Measurements from ENCODE around the gene TMEM134. TPM values are rescaled to one million over a fixed set of nuclear protein-coding genes. Genes with fewer than 3 reads are reported as not detected.
"Not testable (repeated sequence)": the region's sequence is repeated elsewhere in the genome, so short reads cannot be mapped to it uniquely, and the experiment has no call there.

TMEM134 gene
- total RNA-seq, 2 experiments from 2014 or later, result 49.9 to 52.4 TPM

DNA sequence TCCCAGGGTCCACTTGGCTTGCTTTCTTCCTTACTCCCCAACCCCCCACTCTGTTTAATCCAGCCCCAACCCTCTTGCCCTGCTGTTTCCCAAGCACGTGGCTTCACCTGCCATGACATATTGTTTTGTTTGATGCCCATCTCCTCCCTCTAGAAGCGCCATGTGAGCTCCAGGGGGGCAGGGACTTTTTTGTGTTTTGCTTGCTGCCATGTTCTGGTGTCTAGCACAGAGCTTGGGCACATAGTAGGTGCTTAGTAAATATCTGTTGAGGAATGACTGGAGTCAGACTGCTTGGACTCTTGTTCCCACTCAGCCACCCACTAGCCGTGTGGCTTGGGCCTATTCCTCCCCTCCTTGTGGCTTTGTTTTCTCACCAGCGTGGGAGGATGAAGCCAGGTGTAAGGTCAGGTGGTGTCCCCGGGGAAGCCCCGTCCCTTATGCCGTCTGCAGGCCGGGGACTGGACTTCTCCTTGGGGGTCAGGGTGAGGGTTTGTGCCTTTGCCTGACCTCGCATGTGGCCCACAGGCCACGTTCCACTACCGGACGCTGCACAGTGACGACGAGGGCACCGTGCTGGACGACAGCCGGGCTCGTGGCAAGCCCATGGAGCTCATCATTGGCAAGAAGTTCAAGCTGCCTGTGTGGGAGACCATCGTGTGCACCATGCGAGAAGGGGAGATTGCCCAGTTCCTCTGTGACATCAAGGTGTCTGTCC lies 17.6 kb upstream of the TMEM134 start:
- H3K4me3 Mint-ChIP-seq, result peak overlapping the region; percentile 83
- H3K36me3 ChIP-seq (ENCODE audit: insufficient read depth, low read length), result peaks cover 48% of the 10 kb centered on the region
- DNase-seq, result peak in 4 of 14 experiments; percentile 6 to 66 (median 54)
- peaks cover 84% of the 10 kb centered on the region for H3K4me1 ChIP-seq (ENCODE audit: insufficient read depth, low read length)
- H3K9me3 ChIP-seq (ENCODE audit: control insufficient read depth in 1 of 2, insufficient read depth in 1 of 2, low read length in 2 of 2), result no peaks in the 10 kb centered on the region
- H3K27me3 ChIP-seq (ENCODE audit: control insufficient read depth in 1 of 2, insufficient read depth in 2 of 2, low read length in 2 of 2), result no peaks in the 10 kb centered on the region
- no peak overlapping the region for H3K4me3 ChIP-seq (ENCODE audit: low read length)
- H3K27ac ChIP-seq (ENCODE audit: low read depth in 1 of 2, low read length in 2 of 2), result peak overlapping the region; percentile 44 to 58
- peak overlapping the region; percentile 95 for H3K27ac Mint-ChIP-seq
- no peaks in the 10 kb centered on the region for H3K9me3 Mint-ChIP-seq
- CTCF ChIA-PET, result interaction anchor here (1.1 to 1.2 kb wide), 2 partner anchors 80 to 104 kb away, joined by 3 read pairs; no protein-coding TSS in a partner anchor
- H3K4me1 Mint-ChIP-seq (ENCODE audit: low read depth), result peaks cover 71% of the 10 kb centered on the region
- TF ChIP-seq, protein P1, sequence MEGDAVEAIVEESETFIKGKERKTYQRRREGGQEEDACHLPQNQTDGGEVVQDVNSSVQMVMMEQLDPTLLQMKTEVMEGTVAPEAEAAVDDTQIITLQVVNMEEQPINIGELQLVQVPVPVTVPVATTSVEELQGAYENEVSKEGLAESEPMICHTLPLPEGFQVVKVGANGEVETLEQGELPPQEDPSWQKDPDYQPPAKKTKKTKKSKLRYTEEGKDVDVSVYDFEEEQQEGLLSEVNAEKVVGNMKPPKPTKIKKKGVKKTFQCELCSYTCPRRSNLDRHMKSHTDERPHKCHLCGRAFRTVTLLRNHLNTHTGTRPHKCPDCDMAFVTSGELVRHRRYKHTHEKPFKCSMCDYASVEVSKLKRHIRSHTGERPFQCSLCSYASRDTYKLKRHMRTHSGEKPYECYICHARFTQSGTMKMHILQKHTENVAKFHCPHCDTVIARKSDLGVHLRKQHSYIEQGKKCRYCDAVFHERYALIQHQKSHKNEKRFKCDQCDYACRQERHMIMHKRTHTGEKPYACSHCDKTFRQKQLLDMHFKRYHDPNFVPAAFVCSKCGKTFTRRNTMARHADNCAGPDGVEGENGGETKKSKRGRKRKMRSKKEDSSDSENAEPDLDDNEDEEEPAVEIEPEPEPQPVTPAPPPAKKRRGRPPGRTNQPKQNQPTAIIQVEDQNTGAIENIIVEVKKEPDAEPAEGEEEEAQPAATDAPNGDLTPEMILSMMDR (IDR thresholded peaks at IDR 0.05), result no peak
- no peak for ATAC-seq (ENCODE audit: poor library complexity)
- POLR2A ChIA-PET, result interaction anchor here (0.6 to 5.5 kb wide), 12 partner anchors 10 to 135 kb away, joined by 3 to 102 read pairs (median 8); partner anchors contain the start of genes CDK2AP2, PITPNM1, PPP1CA and PTPRCAP
- H3K27me3 Mint-ChIP-seq, result no peaks in the 10 kb centered on the region
- peaks cover 74% of the 10 kb centered on the region for H3K36me3 Mint-ChIP-seq (ENCODE audit: low read depth)
- intact Hi-C loops (cut with DNase I, micrococcal nuclease), result loop anchor here (1.0 to 10.0 kb wide), 2 partner anchors 19 to 202 kb away; partner anchors contain the start of genes ANKRD13D (in 1 of the 2) and PITPNM1 (in 1 of the 2)

DNA sequence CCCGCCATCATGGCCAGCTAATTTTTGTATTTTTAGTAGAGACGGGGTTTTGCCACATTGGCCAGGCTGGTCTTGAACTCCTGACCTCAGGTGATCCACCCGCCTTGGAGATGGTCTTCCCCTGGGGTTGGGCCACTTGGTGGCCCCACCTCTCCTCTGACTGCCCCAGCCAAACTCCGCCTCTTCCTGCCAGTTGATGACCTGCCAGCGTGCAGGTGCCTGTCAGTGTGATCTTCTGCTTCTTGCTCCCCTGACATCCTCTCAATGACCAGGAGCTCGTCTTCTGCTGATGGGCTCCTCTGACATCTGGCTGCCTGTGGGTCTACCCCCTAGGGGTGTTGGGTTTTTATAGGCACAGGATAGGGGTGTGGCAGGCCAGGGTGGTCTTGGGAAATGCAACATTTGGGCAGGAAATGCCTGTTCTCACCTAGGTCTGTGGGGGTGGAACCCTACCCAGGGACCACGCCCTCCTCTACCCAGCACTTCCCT lies 16.9 kb upstream of the TMEM134 start:
- ChIA-PET POLR2A (interaction anchor here (0.6 to 5.5 kb wide), 11 partner anchors 12 to 135 kb away, joined by 3 to 102 read pairs (median 9); partner anchors contain the start of genes CDK2AP2, PITPNM1, PPP1CA and PTPRCAP), CTCF (interaction anchor here (0.6 to 1.4 kb wide), 4 partner anchors 20 to 146 kb away, joined by 3 to 4 read pairs (median 3); partner anchors contain the start of gene PITPNM1)
- Histone ChIP-seq H3K36me3 (ENCODE audit: insufficient read depth, low read length) (peaks cover 40% of the 10 kb centered on the region), H3K27ac (ENCODE audit: low read depth in 1 of 2, low read length in 2 of 2) (peak overlapping the region; percentile 44 to 58), H3K4me1 (ENCODE audit: insufficient read depth, low read length) (peaks cover 84% of the 10 kb centered on the region)
- Mint-ChIP-seq H3K36me3 (ENCODE audit: low read depth) (peaks cover 68% of the 10 kb centered on the region), H3K4me3 (peak overlapping the region; percentile 83), H3K27ac (peak overlapping the region; percentile 95), H3K4me1 (ENCODE audit: low read depth) (peaks cover 71% of the 10 kb centered on the region)
- not testable (repeated sequence) for H3K9me3 ChIP-seq (ENCODE audit: control insufficient read depth in 1 of 2, insufficient read depth in 1 of 2, low read length in 2 of 2); H3K27me3 ChIP-seq (ENCODE audit: control insufficient read depth in 1 of 2, insufficient read depth in 2 of 2, low read length in 2 of 2); H3K27me3 Mint-ChIP-seq; H3K4me3 ChIP-seq (ENCODE audit: low read length); H3K9me3 Mint-ChIP-seq; ATAC-seq (ENCODE audit: poor library complexity)
- intact Hi-C loops (cut with DNase I, micrococcal nuclease), result loop anchor here in 1 of 2 experiments (10.0 kb wide), 1 partner anchor 201 kb away; the partner anchor contains the start of gene ANKRD13D
- DNase-seq, result peak in 10 of 14 experiments; percentile 20 to 91 (median 42)

DNA sequence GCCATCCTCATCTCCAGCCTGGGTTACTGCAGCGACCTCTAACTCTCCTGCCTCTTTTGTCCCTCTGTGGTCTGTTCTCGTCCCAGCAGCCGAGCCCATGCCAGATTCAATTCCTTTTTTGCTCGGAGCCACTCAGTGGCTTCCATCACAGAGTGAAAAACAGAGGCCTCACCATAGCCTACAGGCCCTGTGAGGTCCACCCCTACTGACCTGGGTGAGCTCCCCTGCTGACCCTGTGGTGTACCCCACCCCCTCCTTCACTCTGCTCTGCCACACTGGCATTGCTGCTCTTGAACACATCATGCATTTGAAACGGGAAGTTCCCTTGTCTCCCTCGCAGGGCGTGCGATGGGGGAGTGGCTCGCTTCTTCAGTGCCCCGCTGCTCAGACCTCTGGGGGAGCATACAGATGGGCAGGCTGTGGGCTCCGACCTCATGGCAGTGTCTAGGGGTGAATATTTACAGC lies 15.8 kb upstream of the TMEM134 start:
- Mint-ChIP-seq H3K27ac (peak overlapping the region; percentile 95), H3K27me3 (no peaks in the 10 kb centered on the region), H3K4me1 (ENCODE audit: low read depth) (peaks cover 70% of the 10 kb centered on the region), H3K9me3 (no peaks in the 10 kb centered on the region), H3K4me3 (peak overlapping the region; percentile 91), H3K36me3 (ENCODE audit: low read depth) (peaks cover 58% of the 10 kb centered on the region)
- H3K4me3 ChIP-seq (ENCODE audit: low read length), result peak overlapping the region; percentile 80
- POLR2A ChIA-PET, result interaction anchor here (0.6 to 5.5 kb wide), 16 partner anchors 11 to 133 kb away, joined by 3 to 110 read pairs (median 10); partner anchors contain the start of genes CDK2AP2, PITPNM1, PPP1CA and PTPRCAP
- H3K27me3 ChIP-seq (ENCODE audit: control insufficient read depth in 1 of 2, insufficient read depth in 2 of 2, low read length in 2 of 2), result no peaks in the 10 kb centered on the region
- H3K9me3 ChIP-seq (ENCODE audit: control insufficient read depth in 1 of 2, insufficient read depth in 1 of 2, low read length in 2 of 2), result no peaks in the 10 kb centered on the region
- CTCF ChIA-PET, result interaction anchor here (0.9 to 1.4 kb wide), 2 partner anchors 16 to 21 kb away, joined by 3 read pairs; partner anchors contain the start of genes PITPNM1 and TMEM134
- intact Hi-C loops (cut with DNase I, micrococcal nuclease), result loop anchor here in 1 of 2 experiments (1.0 to 10.0 kb wide), 4 partner anchors 16 to 200 kb away; partner anchors contain the start of genes ANKRD13D, CARNS1, PTPRCAP and TMEM134
- H3K4me1 ChIP-seq (ENCODE audit: insufficient read depth, low read length), result peaks cover 78% of the 10 kb centered on the region
- H3K27ac ChIP-seq (ENCODE audit: low read depth in 1 of 2, low read length in 2 of 2), result peak overlapping the region; percentile 90
- peak in 11 of 14 experiments; percentile 32 to 82 (median 56) for DNase-seq
- ATAC-seq (ENCODE audit: poor library complexity), result peak; percentile 4
- TF ChIP-seq, protein P1 (IDR thresholded peaks at IDR 0.05), result no peak
- peaks cover 30% of the 10 kb centered on the region for H3K36me3 ChIP-seq (ENCODE audit: insufficient read depth, low read length)

Data from CD4-positive, alpha-beta T cell (primary cell).